Nephron (organoid): ENCODE data around the gene TCP1.
"Not testable (repeated sequence)": the region's sequence is repeated elsewhere in the genome, so short reads cannot be mapped to it uniquely, and the experiment has no call there.

Source experiments
- H3K27ac Mint-ChIP-seq, 3 experiments: 2 replicates each; pipeline ENCODE4 v1.8.0; 2020; ENCODE audit warnings: mixed read lengths in 3 of 3, mild to moderate bottlenecking in 2 of 3, moderate library complexity in 1 of 3
- H3K27me3 Mint-ChIP-seq: 2 replicates; pipeline ENCODE4 v1.8.0; 2021; ENCODE audit warnings: low read depth, mild to moderate bottlenecking, moderate library complexity, mixed read lengths
- H3K36me3 Mint-ChIP-seq: 2 replicates; pipeline ENCODE4 v1.8.0; 2020; ENCODE audit warnings: low read depth, mixed read lengths
- H3K4me1 Mint-ChIP-seq: 2 replicates; pipeline ENCODE4 v1.8.0; 2020; ENCODE audit warnings: mixed read lengths
- H3K4me3 Mint-ChIP-seq, 3 experiments: 2 replicates each; pipeline ENCODE4 v1.8.0; 2020; ENCODE audit warnings: mild to moderate bottlenecking in 3 of 3, mixed read lengths in 3 of 3, moderate library complexity in 2 of 3
- H3K9me3 Mint-ChIP-seq: 2 replicates; pipeline ENCODE4 v1.8.0; 2020; ENCODE audit warnings: mixed read lengths
- TF ChIP-seq, protein P1 (sequence below), 3 experiments: fragments of 200-600 bp; sonication (generic); IDR thresholded peaks; one replicate each; pipeline ENCODE4 v1.5.0; 2021; ENCODE audit warnings: antibody characterized with exemption in 3 of 3; ENCODE audit not compliant: unreplicated experiment in 3 of 3

TCP1 gene

DNA sequence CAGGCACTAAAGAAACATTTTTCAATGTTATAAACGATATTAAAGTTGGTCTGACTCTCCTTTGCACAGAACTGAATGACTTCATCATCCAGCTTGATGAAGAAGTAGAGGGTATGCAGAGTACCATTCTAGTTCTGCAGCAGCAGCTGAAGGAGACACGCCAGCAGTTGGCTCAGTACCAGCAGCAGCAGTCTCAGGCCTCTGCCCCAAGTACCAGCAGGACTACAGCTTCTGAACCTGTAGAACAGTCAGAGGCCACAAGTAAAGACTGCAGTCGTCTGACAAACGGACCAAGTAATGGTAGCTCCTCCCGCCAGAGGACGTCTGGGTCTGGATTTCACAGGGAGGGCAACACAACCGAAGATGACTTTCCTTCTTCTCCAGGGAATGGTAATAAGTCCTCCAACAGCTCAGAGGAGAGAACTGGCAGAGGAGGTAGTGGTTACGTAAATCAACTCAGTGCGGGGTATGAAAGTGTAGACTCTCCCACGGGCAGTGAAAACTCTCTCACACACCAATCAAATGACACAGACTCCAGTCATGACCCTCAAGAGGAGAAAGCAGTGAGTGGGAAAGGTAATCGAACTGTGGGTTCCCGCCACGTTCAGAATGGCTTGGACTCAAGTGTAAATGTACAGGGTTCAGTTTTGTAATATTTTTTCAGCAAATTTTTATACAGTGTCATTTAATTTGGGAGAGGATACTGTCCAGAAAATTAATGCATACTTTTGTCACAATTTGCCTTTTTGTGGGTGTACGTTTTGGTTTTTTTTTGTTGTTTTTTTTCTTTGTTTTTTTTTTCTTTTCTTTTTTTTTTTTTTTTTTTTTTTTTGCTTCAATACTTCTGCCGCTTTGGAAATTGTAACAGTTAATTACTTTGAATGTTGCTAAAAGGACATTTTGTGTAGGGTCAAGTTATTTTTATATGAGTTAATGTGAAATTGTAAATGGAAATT, 34.2 kb downstream of the TCP1 start:
- no peak overlapping the region for H3K4me3 Mint-ChIP-seq
- H3K36me3 Mint-ChIP-seq: peaks cover 71% of the 10 kb centered on the region
- TF ChIP-seq, protein P1, sequence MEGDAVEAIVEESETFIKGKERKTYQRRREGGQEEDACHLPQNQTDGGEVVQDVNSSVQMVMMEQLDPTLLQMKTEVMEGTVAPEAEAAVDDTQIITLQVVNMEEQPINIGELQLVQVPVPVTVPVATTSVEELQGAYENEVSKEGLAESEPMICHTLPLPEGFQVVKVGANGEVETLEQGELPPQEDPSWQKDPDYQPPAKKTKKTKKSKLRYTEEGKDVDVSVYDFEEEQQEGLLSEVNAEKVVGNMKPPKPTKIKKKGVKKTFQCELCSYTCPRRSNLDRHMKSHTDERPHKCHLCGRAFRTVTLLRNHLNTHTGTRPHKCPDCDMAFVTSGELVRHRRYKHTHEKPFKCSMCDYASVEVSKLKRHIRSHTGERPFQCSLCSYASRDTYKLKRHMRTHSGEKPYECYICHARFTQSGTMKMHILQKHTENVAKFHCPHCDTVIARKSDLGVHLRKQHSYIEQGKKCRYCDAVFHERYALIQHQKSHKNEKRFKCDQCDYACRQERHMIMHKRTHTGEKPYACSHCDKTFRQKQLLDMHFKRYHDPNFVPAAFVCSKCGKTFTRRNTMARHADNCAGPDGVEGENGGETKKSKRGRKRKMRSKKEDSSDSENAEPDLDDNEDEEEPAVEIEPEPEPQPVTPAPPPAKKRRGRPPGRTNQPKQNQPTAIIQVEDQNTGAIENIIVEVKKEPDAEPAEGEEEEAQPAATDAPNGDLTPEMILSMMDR (IDR thresholded peaks at IDR 0.05; ENCODE audit: unreplicated experiment in 3 of 3): no peak
- H3K4me1 Mint-ChIP-seq: peaks cover 6% of the 10 kb centered on the region
- H3K27me3 Mint-ChIP-seq: no peaks in the 10 kb centered on the region
- H3K27ac Mint-ChIP-seq: peak overlapping the region in 1 of 3 experiments; percentile 2
- no peaks in the 10 kb centered on the region for H3K9me3 Mint-ChIP-seq

DNA sequence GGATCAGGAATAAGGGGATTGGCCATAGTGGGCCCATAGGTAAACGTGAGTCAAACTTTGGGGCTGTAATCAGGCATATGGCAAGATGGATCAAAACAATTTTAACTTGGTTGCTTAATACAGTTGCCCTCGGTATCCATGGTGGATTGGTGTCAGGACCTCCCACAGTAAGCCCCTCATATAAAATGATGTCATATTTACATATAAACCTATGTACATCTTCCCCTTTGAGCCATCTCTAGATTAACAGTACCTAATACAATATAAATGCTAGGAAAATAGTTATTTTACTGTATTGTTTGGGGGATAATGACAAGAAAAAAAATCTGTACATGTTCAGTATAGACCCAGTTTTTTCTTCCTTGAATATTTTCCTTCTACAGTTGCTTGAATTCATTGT, 35.0 kb downstream of the TCP1 start:
- Mint-ChIP-seq H3K4me3 (no peak overlapping the region), H3K4me1 (no peaks in the 10 kb centered on the region), H3K36me3 (peaks cover 75% of the 10 kb centered on the region), H3K27me3 (no peaks in the 10 kb centered on the region), H3K9me3 (no peaks in the 10 kb centered on the region), H3K27ac (no peak overlapping the region)
- TF ChIP-seq, protein P1 (IDR thresholded peaks at IDR 0.05; ENCODE audit: unreplicated experiment in 3 of 3): no peak

DNA sequence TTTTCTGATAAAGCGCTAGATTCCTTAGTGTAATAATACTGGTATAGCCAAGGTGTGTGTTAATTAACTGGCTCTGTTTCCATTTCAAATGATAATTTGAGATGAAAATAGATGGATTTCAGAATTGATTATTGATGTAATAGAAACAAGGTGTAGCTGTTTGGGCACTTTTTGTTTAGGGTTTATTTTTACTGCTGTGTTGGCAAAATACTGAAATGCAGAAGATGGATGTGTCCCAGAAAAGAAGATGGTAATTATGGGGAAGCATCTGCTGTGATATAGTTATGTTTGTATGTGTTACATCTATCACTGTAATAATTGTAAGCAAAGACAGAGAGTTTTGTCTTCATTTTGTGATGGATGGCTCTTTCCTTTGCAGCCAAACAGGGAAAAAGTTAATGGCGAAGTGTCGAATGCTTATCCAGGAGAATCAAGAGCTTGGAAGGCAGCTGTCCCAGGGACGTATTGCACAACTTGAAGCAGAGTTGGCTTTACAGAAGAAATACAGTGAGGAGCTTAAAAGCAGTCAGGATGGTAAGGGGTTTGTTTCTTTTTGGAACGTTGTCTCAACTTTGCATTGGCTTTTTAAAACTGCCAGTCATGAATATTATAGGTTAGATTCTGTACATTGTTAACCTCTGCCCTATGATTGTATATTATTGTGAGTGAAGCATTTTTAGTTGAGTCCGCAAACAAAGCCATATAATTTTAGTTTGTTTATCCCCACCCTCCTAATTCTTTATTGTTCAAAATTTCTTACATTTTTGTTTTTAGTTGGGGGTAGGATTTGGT, 36.1 kb downstream of the TCP1 start:
- H3K4me3 Mint-ChIP-seq: no peak overlapping the region
- no peaks in the 10 kb centered on the region for H3K9me3 Mint-ChIP-seq
- H3K36me3 Mint-ChIP-seq: peaks cover 79% of the 10 kb centered on the region
- H3K4me1 Mint-ChIP-seq: no peaks in the 10 kb centered on the region
- no peaks in the 10 kb centered on the region for H3K27me3 Mint-ChIP-seq
- TF ChIP-seq, protein P1 (IDR thresholded peaks at IDR 0.05; ENCODE audit: unreplicated experiment in 3 of 3): no peak
- H3K27ac Mint-ChIP-seq: no peak overlapping the region

DNA sequence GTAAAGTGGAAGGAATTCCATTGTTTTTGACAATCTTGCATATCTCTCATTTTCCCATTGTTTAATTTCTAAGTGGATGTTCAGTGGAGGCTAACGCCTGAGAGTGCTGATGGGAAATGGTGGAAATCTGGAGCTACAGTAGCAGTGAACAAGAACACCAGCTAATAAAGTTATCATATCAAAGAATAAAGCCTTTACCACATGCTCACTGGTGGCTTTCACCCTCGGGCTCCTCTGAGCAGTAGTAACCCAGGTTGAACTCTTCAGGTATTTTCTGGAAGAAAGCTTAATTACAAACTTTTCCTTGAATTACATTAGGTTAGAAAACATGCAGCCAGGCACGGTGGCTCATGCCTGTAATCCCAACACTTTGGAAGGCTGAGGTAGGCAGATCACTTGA, 38.0 kb downstream of the TCP1 start:
- TF ChIP-seq, protein P1 (IDR thresholded peaks at IDR 0.05; ENCODE audit: unreplicated experiment in 3 of 3): no peak
- Mint-ChIP-seq H3K27ac (no peak overlapping the region), H3K9me3 (no peaks in the 10 kb centered on the region), H3K36me3 (peaks cover 78% of the 10 kb centered on the region), H3K4me3 (no peak overlapping the region), H3K4me1 (no peaks in the 10 kb centered on the region), H3K27me3 (no peaks in the 10 kb centered on the region)

DNA sequence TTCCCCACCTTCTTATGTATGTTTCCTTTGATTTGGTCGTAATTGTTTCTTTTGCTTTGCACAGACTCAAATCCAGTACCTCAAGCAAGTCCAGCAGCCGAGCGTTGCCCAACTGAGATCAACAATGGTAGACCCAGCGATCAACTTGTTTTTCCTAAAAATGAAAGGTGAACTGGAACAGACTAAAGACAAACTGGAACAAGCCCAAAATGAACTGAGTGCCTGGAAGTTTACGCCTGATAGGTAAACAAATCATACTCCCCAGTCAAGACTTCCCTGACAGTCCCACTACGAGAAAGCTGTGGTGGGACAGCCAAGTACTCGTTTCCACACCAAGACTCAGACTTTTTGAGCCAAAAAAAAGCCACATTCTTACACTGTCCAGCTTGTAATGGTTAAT, 41.3 kb downstream of the TCP1 start:
- H3K9me3 Mint-ChIP-seq, H3K27ac Mint-ChIP-seq, H3K4me3 Mint-ChIP-seq, H3K4me1 Mint-ChIP-seq, H3K27me3 Mint-ChIP-seq: not testable (repeated sequence)
- peaks cover 78% of the 10 kb centered on the region for H3K36me3 Mint-ChIP-seq

DNA sequence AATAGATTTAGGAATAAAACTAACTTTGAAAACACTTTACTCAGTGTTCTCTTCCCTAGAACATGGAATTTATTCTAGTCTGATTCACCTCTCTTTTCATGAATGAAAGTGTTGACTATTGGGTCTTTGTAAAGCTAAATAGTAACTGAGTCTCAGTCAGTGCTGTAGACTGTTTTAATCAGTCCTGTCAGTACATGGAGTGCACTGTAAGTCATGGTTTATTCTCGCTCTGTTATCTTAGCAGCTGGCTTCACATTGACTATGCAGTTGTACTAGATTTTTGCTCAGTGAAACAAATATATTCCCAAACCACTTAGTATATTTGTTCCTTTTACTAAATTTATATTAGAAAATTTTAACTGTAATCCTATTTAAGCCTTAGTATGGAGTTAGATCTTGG, 42.6 kb downstream of the TCP1 start:
- Mint-ChIP-seq H3K4me3 (no peak overlapping the region), H3K27ac (no peak overlapping the region), H3K9me3 (no peaks in the 10 kb centered on the region), H3K36me3 (peaks cover 74% of the 10 kb centered on the region), H3K27me3 (no peaks in the 10 kb centered on the region), H3K4me1 (no peaks in the 10 kb centered on the region)
- TF ChIP-seq, protein P1 (IDR thresholded peaks at IDR 0.05; ENCODE audit: unreplicated experiment in 3 of 3): no peak
